ENCODE results near the gene NAT16. TPM values are rescaled to one million over a fixed set of nuclear protein-coding genes. Genes with fewer than 3 reads are reported as not detected.

NAT16 gene
- total and polyA plus RNA-seq, 2 of the 13 experiments (the other 11 are each of a cell fraction or from before 2014, with no cell fraction given), result 0.04 TPM; not detected in 1

GRCh38 chr7:101220295-101220694 is 40.2 kb upstream of the NAT16 start (continued):
- TF ChIP-seq DZIP1 (CRISPR knock-in tag; IDR thresholded peaks at IDR 0.05), result no peak
- no peak for TF ChIP-seq PAF1 (CRISPR knock-in tag; IDR thresholded peaks at IDR 0.05)
- no peak for TF ChIP-seq SKI (IDR thresholded peaks at IDR 0.05; ENCODE audit: partially characterized antibody)
- no peak for TF ChIP-seq BCL3 (CRISPR knock-in tag; IDR thresholded peaks at IDR 0.05)
- no peak for TF ChIP-seq CREB3 (CRISPR knock-in tag; IDR thresholded peaks at IDR 0.05)
- TF ChIP-seq THYN1 (CRISPR knock-in tag; IDR thresholded peaks at IDR 0.05; ENCODE audit: borderline replicate concordance, low read depth), result no peak
- no peak for TF ChIP-seq TRIM24 (CRISPR knock-in tag; IDR thresholded peaks at IDR 0.05)
- no peak for TF ChIP-seq HNRNPL (IDR thresholded peaks at IDR 0.05; ENCODE audit: low read depth, low read length)
- TF ChIP-seq SMAD1 (CRISPR knock-in tag; IDR thresholded peaks at IDR 0.05; ENCODE audit: borderline replicate concordance, low read depth), result no peak
- TF ChIP-seq DMTF1 (CRISPR knock-in tag; IDR thresholded peaks at IDR 0.05), result no peak
- no peak for TF ChIP-seq SRF (IDR thresholded peaks at IDR 0.05; ENCODE audit: low read depth, low read length)
- no peak for TF ChIP-seq ZBTB3 (CRISPR knock-in tag; IDR thresholded peaks at IDR 0.05; ENCODE audit: borderline replicate concordance, low read depth)
- TF ChIP-seq KLF9 (CRISPR knock-in tag; IDR thresholded peaks at IDR 0.05; ENCODE audit: low read depth), result no peak
- TF ChIP-seq ZNF451 (CRISPR knock-in tag; IDR thresholded peaks at IDR 0.05), result no peak
- TF ChIP-seq GTF3A (CRISPR knock-in tag; conservative IDR thresholded peaks at IDR 0.05), result no peak
- TF ChIP-seq CENPX (CRISPR knock-in tag; IDR thresholded peaks at IDR 0.05), result no peak
- no peak for TF ChIP-seq ZBTB8A (CRISPR knock-in tag; IDR thresholded peaks at IDR 0.05; ENCODE audit: borderline replicate concordance, low read depth)
- TF ChIP-seq SALL1 (CRISPR knock-in tag; IDR thresholded peaks at IDR 0.05), result peak; percentile 48
- TF ChIP-seq ZNF614 (CRISPR knock-in tag; IDR thresholded peaks at IDR 0.05; ENCODE audit: borderline replicate concordance), result no peak
- no peak for TF ChIP-seq NR1H2 (CRISPR knock-in tag; IDR thresholded peaks at IDR 0.05; ENCODE audit: borderline replicate concordance, low read depth)
- TF ChIP-seq ZNF619 (CRISPR knock-in tag; IDR thresholded peaks at IDR 0.05), result no peak
- TF ChIP-seq ZNF543 (CRISPR knock-in tag; IDR thresholded peaks at IDR 0.05), result no peak
- peak; percentile 73; the same call in 1 of the 2 replicates for TF ChIP-seq HNF4G (IDR thresholded peaks at IDR 0.05; ENCODE audit: borderline replicate concordance, low read depth, low read length)
- peak; percentile 53; the same call in 1 of the 2 replicates for TF ChIP-seq HNF4G (CRISPR knock-in tag; IDR thresholded peaks at IDR 0.05; ENCODE audit: borderline replicate concordance, low read depth)
- no peak for TF ChIP-seq JUN (CRISPR knock-in tag; IDR thresholded peaks at IDR 0.05)
